Measurements from ENCODE around the gene KCNJ10. TPM values are rescaled to one million over a fixed set of nuclear protein-coding genes. Genes with fewer than 3 reads are reported as not detected.

Gene KCNJ10
- total RNA-seq, 1 experiment from 2014 or later, result 1.4 TPM

GRCh38 chr1:159965263-159965662 is 104.7 kb downstream of the KCNJ10 start:
- no peaks in the 10 kb centered on the region for H3K36me3 Mint-ChIP-seq
- no peaks in the 10 kb centered on the region; the same call in none of the 2 replicates for H3K27me3 Mint-ChIP-seq (ENCODE audit: low read depth)
- CTCF ChIA-PET, result interaction anchor here (1.6 to 2.6 kb wide), 2 partner anchors 19 to 42 kb away, joined by 4 to 15 read pairs; partner anchors contain the start of gene IGSF9
- no peak overlapping the region for H3K27ac Mint-ChIP-seq
- H3K4me3 Mint-ChIP-seq, result no peak overlapping the region
- peaks cover 11% of the 10 kb centered on the region for H3K4me1 Mint-ChIP-seq
- DNase-seq (ENCODE audit: low spot score) (no peak), ATAC-seq (no peak)
- POLR2A ChIA-PET, result no interaction called here
- no peaks in the 10 kb centered on the region for H3K9me3 Mint-ChIP-seq
- TF ChIP-seq AR (CRISPR knock-in tag; IDR thresholded peaks at IDR 0.05) (no peak), CTCF (IDR thresholded peaks at IDR 0.05) (no peak), HMGXB4 (CRISPR knock-in tag; IDR thresholded peaks at IDR 0.05) (no peak), ZNF423 (CRISPR knock-in tag; IDR thresholded peaks at IDR 0.05) (no peak), PREB (CRISPR knock-in tag; IDR thresholded peaks at IDR 0.05; ENCODE audit: borderline replicate concordance) (no peak), MYBL2 (CRISPR knock-in tag; IDR thresholded peaks at IDR 0.05) (no peak), CBFB (CRISPR knock-in tag; IDR thresholded peaks at IDR 0.05; ENCODE audit: low read depth) (no peak), NR1H2 (CRISPR knock-in tag; IDR thresholded peaks at IDR 0.05) (no peak), ZNF219 (CRISPR knock-in tag; IDR thresholded peaks at IDR 0.05; ENCODE audit: borderline replicate concordance) (no peak), MAX (CRISPR knock-in tag; IDR thresholded peaks at IDR 0.05) (no peak), ZMAT4 (CRISPR knock-in tag; IDR thresholded peaks at IDR 0.05) (no peak)
- TF ChIP-seq, protein P1, sequence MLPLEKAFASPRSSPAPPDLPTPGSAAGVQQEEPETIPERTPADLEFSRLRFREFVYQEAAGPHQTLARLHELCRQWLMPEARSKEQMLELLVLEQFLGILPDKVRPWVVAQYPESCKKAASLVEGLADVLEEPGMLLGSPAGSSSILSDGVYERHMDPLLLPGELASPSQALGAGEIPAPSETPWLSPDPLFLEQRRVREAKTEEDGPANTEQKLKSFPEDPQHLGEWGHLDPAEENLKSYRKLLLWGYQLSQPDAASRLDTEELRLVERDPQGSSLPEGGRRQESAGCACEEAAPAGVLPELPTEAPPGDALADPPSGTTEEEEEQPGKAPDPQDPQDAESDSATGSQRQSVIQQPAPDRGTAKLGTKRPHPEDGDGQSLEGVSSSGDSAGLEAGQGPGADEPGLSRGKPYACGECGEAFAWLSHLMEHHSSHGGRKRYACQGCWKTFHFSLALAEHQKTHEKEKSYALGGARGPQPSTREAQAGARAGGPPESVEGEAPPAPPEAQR (CRISPR knock-in tag; IDR thresholded peaks at IDR 0.05), result no peak

DNA sequence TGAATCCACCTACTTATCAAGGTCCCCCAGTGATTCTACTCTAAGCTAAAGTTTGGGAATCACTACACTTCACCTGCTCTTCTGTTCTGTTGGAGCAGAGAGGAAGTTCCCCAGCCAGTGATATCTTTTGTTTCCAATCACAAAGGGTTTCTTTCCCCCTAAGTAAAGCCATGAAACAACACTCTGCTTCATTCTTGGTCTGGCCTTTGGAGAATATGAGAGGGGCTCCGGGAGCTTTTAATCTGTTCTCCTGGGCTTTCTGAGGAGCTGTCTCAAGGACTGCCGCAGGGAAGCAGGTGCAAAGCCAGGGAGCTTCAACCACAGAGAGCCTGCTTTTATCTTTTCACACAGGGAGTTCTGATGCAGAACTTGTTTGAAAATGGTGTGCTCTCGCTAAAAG is 105.8 kb downstream of the KCNJ10 start:
- H3K27me3 Mint-ChIP-seq (ENCODE audit: low read depth), result peaks cover 2% of the 10 kb centered on the region
- no peak overlapping the region for H3K27ac Mint-ChIP-seq
- ChIA-PET CTCF (interaction anchor here (0.6 to 2.6 kb wide), 3 partner anchors 18 to 166 kb away, joined by 3 to 15 read pairs (median 4); partner anchors contain the start of gene IGSF9), POLR2A (interaction anchor here (0.8 kb wide), 1 partner anchor 18 kb away, joined by 3 read pairs; no protein-coding TSS in a partner anchor)
- peaks cover 11% of the 10 kb centered on the region for H3K4me1 Mint-ChIP-seq
- H3K4me3 Mint-ChIP-seq, result no peak overlapping the region
- DNase-seq (ENCODE audit: low spot score), result no peak
- H3K9me3 Mint-ChIP-seq, result no peaks in the 10 kb centered on the region
- peak; percentile 55 for ATAC-seq
- H3K36me3 Mint-ChIP-seq, result no peaks in the 10 kb centered on the region
- TF ChIP-seq CTCF (IDR thresholded peaks at IDR 0.05) (no peak), PREB (CRISPR knock-in tag; IDR thresholded peaks at IDR 0.05; ENCODE audit: borderline replicate concordance) (no peak), FOXP1 (CRISPR knock-in tag; IDR thresholded peaks at IDR 0.05; ENCODE audit: borderline replicate concordance) (no peak), ZNF423 (CRISPR knock-in tag; IDR thresholded peaks at IDR 0.05) (no peak)
- TF ChIP-seq, protein P2, sequence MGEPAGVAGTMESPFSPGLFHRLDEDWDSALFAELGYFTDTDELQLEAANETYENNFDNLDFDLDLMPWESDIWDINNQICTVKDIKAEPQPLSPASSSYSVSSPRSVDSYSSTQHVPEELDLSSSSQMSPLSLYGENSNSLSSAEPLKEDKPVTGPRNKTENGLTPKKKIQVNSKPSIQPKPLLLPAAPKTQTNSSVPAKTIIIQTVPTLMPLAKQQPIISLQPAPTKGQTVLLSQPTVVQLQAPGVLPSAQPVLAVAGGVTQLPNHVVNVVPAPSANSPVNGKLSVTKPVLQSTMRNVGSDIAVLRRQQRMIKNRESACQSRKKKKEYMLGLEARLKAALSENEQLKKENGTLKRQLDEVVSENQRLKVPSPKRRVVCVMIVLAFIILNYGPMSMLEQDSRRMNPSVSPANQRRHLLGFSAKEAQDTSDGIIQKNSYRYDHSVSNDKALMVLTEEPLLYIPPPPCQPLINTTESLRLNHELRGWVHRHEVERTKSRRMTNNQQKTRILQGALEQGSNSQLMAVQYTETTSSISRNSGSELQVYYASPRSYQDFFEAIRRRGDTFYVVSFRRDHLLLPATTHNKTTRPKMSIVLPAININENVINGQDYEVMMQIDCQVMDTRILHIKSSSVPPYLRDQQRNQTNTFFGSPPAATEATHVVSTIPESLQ (CRISPR knock-in tag; IDR thresholded peaks at IDR 0.05), result no peak

All from WTC11 (cell line).